GM12878 (cell line): Measurements from ENCODE around the gene SLC5A6. TPM values are rescaled to one million over a fixed set of nuclear protein-coding genes. Genes with fewer than 3 reads are reported as not detected.
A peak's percentile ranks its signal among the peaks of the same experiment; 100 is the strongest.

Experiments
- ATAC-seq: fragments of 200-7000 bp; cut with Tn5 transposase; 3 replicates; pipeline ENCODE4 v1.9.1; 2020; ENCODE audit warnings: mild to moderate bottlenecking, moderate library complexity
- BruUV-seq: library from RNA; stranded (reverse); fragments of 400-500 nt; replicated peaks from 2 replicates; lab custom pipeline; 2021; lab: Mats Ljungman, UMichigan
- CTCF ChIA-PET: fragments of 300-600 bp; sonication (Branson Sonifier 250); formaldehyde crosslinking; extraction: SDS; loops from one replicate; lab custom pipeline; 2021; ENCODE audit warnings: inconsistent platforms; lab: Yijun Ruan, JAX
- POLR2A ChIA-PET: fragments of 350-600 bp; formaldehyde crosslinking; extraction: SDS; loops from one replicate; lab custom pipeline; 2021; ENCODE audit warnings: inconsistent platforms; lab: Charles Lee
- RAD21 ChIA-PET: fragments of 300-600 bp; sonication (Branson Sonifier 250); formaldehyde crosslinking; loops from one replicate; lab custom pipeline; 2023; ENCODE audit warnings: antibody characterized with exemption; ENCODE audit not compliant: unreplicated experiment; lab: Charles Lee
- SMC1A ChIA-PET: fragments of 300-600 bp; sonication (Branson Sonifier 250); formaldehyde crosslinking; loops from one replicate; lab custom pipeline; 2023; ENCODE audit not compliant: unreplicated experiment, uncharacterized antibody; lab: Charles Lee
- DNase-seq: peaks from one replicate; pipeline ENCODE4 v3.0.0-alpha.2; 2011; ENCODE audit warnings: low read depth, low spot score
- FAIRE-seq: peaks from 3 replicates; lab custom pipeline; 2011; peaks lifted over from hg19 to GRCh38; lab: Jason Lieb, UNC
- H2AFZ ChIP-seq: 2 replicates; pipeline ENCODE4 v1.6.0; 2011; ENCODE audit warnings: low read depth, low read length, control low read depth; ENCODE audit not compliant: control insufficient read depth
- H3K27ac ChIP-seq: 2 replicates; pipeline ENCODE4 v1.5.1; 2011; ENCODE audit warnings: control low read depth; ENCODE audit not compliant: control insufficient read depth, insufficient read depth
- H3K27me3 ChIP-seq, 2 experiments: replicated peaks in 1 of 2; 2 replicates each; pipeline versions ENCODE4 v1.6.0 to v1.6.1; 2011; ENCODE audit warnings: low read length in 1 of 2; ENCODE audit not compliant: control insufficient read depth in 2 of 2, insufficient read depth in 2 of 2
- H3K36me3 ChIP-seq, 2 experiments: 2 replicates each; pipeline ENCODE4 v1.5.1; 2011; ENCODE audit warnings: low read length in 1 of 2; ENCODE audit not compliant: control insufficient read depth in 2 of 2, insufficient read depth in 2 of 2
- H3K4me1 ChIP-seq: 2 replicates; pipeline ENCODE4 v1.6.1; 2011; ENCODE audit warnings: mild to moderate bottlenecking, low read length, moderate library complexity, mixed read lengths; ENCODE audit not compliant: control insufficient read depth, insufficient read depth
- H3K4me2 ChIP-seq: 2 replicates; pipeline ENCODE4 v1.6.0; 2011; ENCODE audit warnings: control low read depth; ENCODE audit not compliant: control insufficient read depth, insufficient read depth
- H3K4me3 ChIP-seq: fragments of 200-600 bp; sonication (generic); 2 replicates; pipeline ENCODE4 v1.5.1; 2016
- H3K79me2 ChIP-seq: 2 replicates; pipeline ENCODE4 v1.6.0; 2011; ENCODE audit warnings: low read length; ENCODE audit not compliant: control insufficient read depth, insufficient read depth
- H3K9ac ChIP-seq: 2 replicates; pipeline ENCODE4 v1.8.0; 2011; ENCODE audit warnings: low read length, control low read depth, mixed read lengths; ENCODE audit not compliant: control insufficient read depth, insufficient read depth
- H3K9me3 ChIP-seq: replicated peaks from 3 replicates; pipeline ENCODE4 v1.5.1; 2011; ENCODE audit warnings: mild to moderate bottlenecking, low read length; ENCODE audit not compliant: control insufficient read depth, insufficient read depth
- H4K20me1 ChIP-seq: 2 replicates; pipeline ENCODE4 v1.6.0; 2011; ENCODE audit not compliant: control insufficient read depth, insufficient read depth
- E2F8 ChIP-seq: fragments of 450-650 bp; IDR thresholded peaks from 2 replicates; pipeline ENCODE4 v1.6.1; 2018; ENCODE audit warnings: mild to moderate bottlenecking, low read depth, moderate library complexity; ENCODE audit not compliant: partially characterized antibody
- POLR2AphosphoS5 ChIP-seq: IDR thresholded peaks from 2 replicates; pipeline ENCODE4 v1.6.1; 2011; ENCODE audit warnings: mild to moderate bottlenecking, low read length, inconsistent platforms
- POU2F2 ChIP-seq: IDR thresholded peaks from 3 replicates; pipeline ENCODE4 v1.6.1; 2011; ENCODE audit warnings: low read depth, mild to moderate bottlenecking, low read length, borderline replicate concordance
- RUNX3 ChIP-seq: IDR thresholded peaks from 2 replicates; pipeline ENCODE4 v1.6.1; 2012; ENCODE audit warnings: low read length, inconsistent platforms
- WRNIP1 ChIP-seq: IDR thresholded peaks from 2 replicates; pipeline ENCODE4 v1.6.1; 2011; ENCODE audit warnings: low read depth, low read length, improper control_type of control experiment, borderline replicate concordance
- ZNF384 ChIP-seq: IDR thresholded peaks from 2 replicates; pipeline ENCODE4 v1.6.1; 2012; ENCODE audit warnings: low read depth, mild to moderate bottlenecking, low read length, improper control_type of control experiment, borderline replicate concordance
- WGBS: methylation state at CpG from one replicate; pipeline ENCODE4 v1.1.6; 2016; ENCODE audit warnings: low lambda C conversion rate; ENCODE audit not compliant: insufficient replicate concordance, insufficient coverage; ENCODE audit errors: missing lambda C conversion rate; 5-methylcytosine and 5-hydroxymethylcytosine counted together
- in situ Hi-C: fragments of 300-500 bp; cut with MboI; formaldehyde crosslinking; loops from 9 replicates; pipeline ENCODE4 v1.14.3; 2018; ENCODE audit warnings: mixed read lengths
- intact Hi-C: fragments of 100-400 bp; cut with micrococcal nuclease; formaldehyde crosslinking; loops from one replicate; pipeline ENCODE4 v1.14.2; 2022; ENCODE audit not compliant: unreplicated experiment
- polyA plus RNA-seq, 11 experiments: library from polyadenylated mRNA; depleted of rRNA in 4 of 11; unstranded in 6 of 11; stranded (reverse) in 5 of 11; fragments of >200 nt; fragmentation: Nextera tagmentation in 4 of 11; fragmentation: Illumina TruSeq in 1 of 11; extraction: Ambion mirVana in 4 of 11; extraction: Trizol in 1 of 11; gene quantifications; 1 replicate in 1 of 11; 2 replicates in 10 of 11; pipeline versions ENCODE4 v1.2.1 to v1.2.3, GENCODE V29; 2011 to 2016; ENCODE audit warnings: inconsistent platforms in 2 of 11, missing spikeins in 2 of 11, low read depth in 1 of 11
- total RNA-seq, 4 experiments: library from RNA; depleted of rRNA in 3 of 4; stranded (reverse); fragments of >200 nt in 3 of 4; fragmentation: Illumina TruSeq in 1 of 4; extraction: Trizol in 1 of 4; gene quantifications; 2 replicates each; pipeline versions ENCODE4 v1.2.1 to v1.2.3, GENCODE V29; 2013 to 2021

Gene SLC5A6
- total and polyA plus RNA-seq, 10 of the 15 experiments (the other 5 are each of a cell fraction or from before 2014, with no cell fraction given), result 13.1 to 101 (median 55.3) TPM

- Histone ChIP-seq H3K4me2 (no peak overlapping the region), H2AFZ (no peak overlapping the region), H3K4me3 (no peak overlapping the region), H3K9ac (no peak overlapping the region)
- intact Hi-C loops, result no loop called here
- DNase-seq, result no peak
- no peak for TF ChIP-seq WRNIP1
- TF ChIP-seq ZNF384, result no peak
- no peak for TF ChIP-seq POU2F2
- TF ChIP-seq, all 136 proteins: peak for 0
- no peaks in the 10 kb centered on the region; the same call in 1 of the 2 replicates for H3K4me1 ChIP-seq
- RAD21 ChIA-PET, result no interaction called here
- WGBS, result 100% methylated on average over 2 of the region's 2 CpGs
- no peak overlapping the region for H3K27ac ChIP-seq
- POLR2A ChIA-PET, result interaction anchor here (0.6 kb wide), 1 partner anchor 471 kb away, joined by 3 read pairs; no protein-coding TSS in a partner anchor
- H3K9me3 ChIP-seq, result no peaks in the 10 kb centered on the region
- H3K27me3 ChIP-seq, result no peaks in the 10 kb centered on the region
- BruUV-seq, result no TSS peak
- in situ Hi-C loops, result no loop called here
- FAIRE-seq, result no peak
- peaks cover 10% of the 10 kb centered on the region for H3K79me2 ChIP-seq
- peaks cover 26 to 31% of the 10 kb centered on the region in 2 experiments for H3K36me3 ChIP-seq
- ATAC-seq, result no peak
- SMC1A ChIA-PET, result no interaction called here
- CTCF ChIA-PET, result interaction anchor here (1.1 to 1.3 kb wide), 2 partner anchors 11 to 76 kb away, joined by 3 read pairs; no protein-coding TSS in a partner anchor
- H4K20me1 ChIP-seq, result no peaks in the 10 kb centered on the region
These were observed 9.2 kb downstream of the SLC5A6 start for GRCh38 chr2:27202854-27203253.

- H4K20me1 ChIP-seq, result no peaks in the 10 kb centered on the region
- no peak overlapping the region for H2AFZ ChIP-seq
- no peak overlapping the region for H3K27ac ChIP-seq
- intact Hi-C loops (no loop called here), in situ Hi-C loops (no loop called here)
- H3K4me1 ChIP-seq, result no peaks in the 10 kb centered on the region
- H3K4me2 ChIP-seq, result no peak overlapping the region
- RAD21 ChIA-PET, result no interaction called here
- no peaks in the 10 kb centered on the region for H3K9me3 ChIP-seq
- CTCF ChIA-PET, result no interaction called here
- peaks cover 15 to 25% of the 10 kb centered on the region in 2 experiments for H3K36me3 ChIP-seq
- POLR2A ChIA-PET, result no interaction called here
- no TSS peak for BruUV-seq
- no peak for FAIRE-seq
- ATAC-seq, result no peak
- no peak overlapping the region for H3K9ac ChIP-seq
- no peak for DNase-seq
- H3K4me3 ChIP-seq, result no peak overlapping the region
- H3K27me3 ChIP-seq, result no peaks in the 10 kb centered on the region
- TF ChIP-seq RUNX3 (no peak), E2F8 (no peak), POLR2AphosphoS5 (0 out of 2 replicates have a peak, but pooled peaks have one; percentile 14)
- 90% methylated on average over 7 of the region's 7 CpGs for WGBS
- peaks cover 2% of the 10 kb centered on the region; the same call in 1 of the 2 replicates for H3K79me2 ChIP-seq
- SMC1A ChIA-PET, result no interaction called here
These were observed 10.4 kb downstream of the SLC5A6 start for GRCh38 chr2:27201675-27202074.
